Measurements from ENCODE around the gene PRR9.

DNA sequence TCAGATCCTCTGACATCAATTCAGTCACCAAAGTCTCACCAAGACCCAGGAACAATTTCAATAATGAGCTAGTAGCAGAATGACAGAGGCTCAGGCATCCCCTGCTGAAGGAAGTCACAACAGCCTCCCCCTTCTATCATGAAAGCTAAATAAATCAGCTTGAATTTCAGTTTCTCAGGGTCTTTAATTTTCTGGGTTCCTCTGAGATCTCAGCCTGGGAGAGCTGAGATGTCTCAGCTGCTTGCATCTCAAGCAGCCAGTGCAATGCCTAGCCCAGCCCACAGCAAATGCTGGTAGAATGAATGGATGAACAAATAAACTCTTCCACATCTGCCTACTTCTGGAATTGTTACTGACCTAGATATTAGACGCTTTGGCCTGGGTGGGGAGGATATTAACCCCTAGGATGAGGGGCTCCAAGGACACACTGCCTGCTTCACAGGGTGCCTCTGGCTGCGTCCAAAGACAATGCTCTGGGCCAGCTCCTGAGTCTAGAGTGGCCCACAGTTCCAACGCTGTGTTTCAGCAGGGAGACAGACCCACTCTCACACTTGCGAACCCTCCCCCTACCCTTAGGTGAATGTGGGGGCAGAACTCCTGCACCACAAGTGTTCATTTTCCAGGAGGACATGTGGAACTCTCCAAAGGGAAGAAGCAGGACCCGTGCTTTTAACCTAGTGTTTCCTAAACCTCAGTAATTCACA is 30.9 kb downstream of the PRR9 start:
- TF ChIP-seq, protein P1, sequence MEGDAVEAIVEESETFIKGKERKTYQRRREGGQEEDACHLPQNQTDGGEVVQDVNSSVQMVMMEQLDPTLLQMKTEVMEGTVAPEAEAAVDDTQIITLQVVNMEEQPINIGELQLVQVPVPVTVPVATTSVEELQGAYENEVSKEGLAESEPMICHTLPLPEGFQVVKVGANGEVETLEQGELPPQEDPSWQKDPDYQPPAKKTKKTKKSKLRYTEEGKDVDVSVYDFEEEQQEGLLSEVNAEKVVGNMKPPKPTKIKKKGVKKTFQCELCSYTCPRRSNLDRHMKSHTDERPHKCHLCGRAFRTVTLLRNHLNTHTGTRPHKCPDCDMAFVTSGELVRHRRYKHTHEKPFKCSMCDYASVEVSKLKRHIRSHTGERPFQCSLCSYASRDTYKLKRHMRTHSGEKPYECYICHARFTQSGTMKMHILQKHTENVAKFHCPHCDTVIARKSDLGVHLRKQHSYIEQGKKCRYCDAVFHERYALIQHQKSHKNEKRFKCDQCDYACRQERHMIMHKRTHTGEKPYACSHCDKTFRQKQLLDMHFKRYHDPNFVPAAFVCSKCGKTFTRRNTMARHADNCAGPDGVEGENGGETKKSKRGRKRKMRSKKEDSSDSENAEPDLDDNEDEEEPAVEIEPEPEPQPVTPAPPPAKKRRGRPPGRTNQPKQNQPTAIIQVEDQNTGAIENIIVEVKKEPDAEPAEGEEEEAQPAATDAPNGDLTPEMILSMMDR (IDR thresholded peaks at IDR 0.05): no peak
- TF ChIP-seq POLR2A (IDR thresholded peaks at IDR 0.05): no peak

All from esophagus squamous epithelium (tissue), 4 donors.